GM23338 (cell line): Measurements from ENCODE around the gene GNAT1.

Experiments
- CREB1 ChIP-seq: fragments of 250-450 bp; sonication (Bioruptor Pico); IDR thresholded peaks from 2 replicates; pipeline ENCODE4 v1.5.0; 2020; ENCODE audit warnings: low read depth, mild to moderate bottlenecking, moderate library complexity
- CTCF ChIP-seq, 2 experiments: fragments of 200-600 bp in 1 of 2; sonication (generic) in 1 of 2; conservative IDR thresholded peaks; 2 replicates each; pipeline versions ENCODE4 v1.5.1 to v1.6.1; 2016 to 2017; ENCODE audit warnings: antibody characterized with exemption in 2 of 2, low read depth in 2 of 2, mild to moderate bottlenecking in 2 of 2, moderate library complexity in 1 of 2
- ETS1 ChIP-seq: IDR thresholded peaks from 2 replicates; pipeline ENCODE4 v1.6.1; 2016; ENCODE audit warnings: antibody characterized with exemption
- EZH2 ChIP-seq: fragments of 200-600 bp; sonication (generic); IDR thresholded peaks from one replicate; pipeline ENCODE4 v1.8.0; 2017; ENCODE audit warnings: antibody characterized with exemption, mild to moderate bottlenecking, low read depth; ENCODE audit not compliant: unreplicated experiment
- EZH2phosphoT487 ChIP-seq: fragments of 200-600 bp; sonication (generic); IDR thresholded peaks from one replicate; pipeline ENCODE4 v1.8.1; 2018; ENCODE audit warnings: antibody characterized with exemption; ENCODE audit not compliant: unreplicated experiment
- JUNB ChIP-seq: IDR thresholded peaks from one replicate; pipeline ENCODE4 v1.6.1; 2016; ENCODE audit warnings: antibody characterized with exemption; ENCODE audit not compliant: unreplicated experiment
- NANOG ChIP-seq: IDR thresholded peaks from 2 replicates; pipeline ENCODE4 v1.6.1; 2016; ENCODE audit warnings: antibody characterized with exemption, borderline replicate concordance
- POLR2AphosphoS5 ChIP-seq: IDR thresholded peaks from 2 replicates; pipeline ENCODE4 v1.6.1; 2016; ENCODE audit warnings: antibody characterized with exemption, low read depth
- REST ChIP-seq: IDR thresholded peaks from one replicate; pipeline ENCODE4 v1.6.1; 2018; ENCODE audit warnings: antibody characterized with exemption; ENCODE audit not compliant: unreplicated experiment
- STAT1 ChIP-seq: IDR thresholded peaks from one replicate; pipeline ENCODE4 v1.6.1; 2016; ENCODE audit warnings: antibody characterized with exemption; ENCODE audit not compliant: unreplicated experiment
- ZNF114 ChIP-seq: fragments of 250-450 bp; sonication (Bioruptor Pico); IDR thresholded peaks from 2 replicates; pipeline ENCODE4 v1.5.0; 2020; ENCODE audit warnings: mild to moderate bottlenecking, moderate library complexity
- ZNF462 ChIP-seq: fragments of 250-450 bp; sonication (Bioruptor Pico); IDR thresholded peaks from 2 replicates; pipeline ENCODE4 v1.5.0; 2020; ENCODE audit warnings: mild to moderate bottlenecking, moderate library complexity

GRCh38 chr3:50237133-50237651, 45.8 kb downstream of the GNAT1 start:
- TF ChIP-seq CTCF (conservative IDR thresholded peaks at IDR 0.05; ENCODE audit: low read depth in 2 of 2) (no peak), REST (no peak), EZH2 (no peak), JUNB (no peak), POLR2AphosphoS5 (no peak), EZH2phosphoT487 (no peak), ZNF462 (CRISPR knock-in tag) (no peak), CREB1 (no peak), ETS1 (no peak), STAT1 (no peak), ZNF114 (CRISPR knock-in tag) (no peak), NANOG (no peak)
